K562 (cell line): ENCODE measurements around the gene TMEM121. TPM values are rescaled to one million over a fixed set of nuclear protein-coding genes. Genes with fewer than 3 reads are reported as not detected.

Source experiments
- ATAC-seq: fragments of 200-7000 bp; cut with Tn5 transposase; 3 replicates; pipeline ENCODE4 v1.9.1; 2020; ENCODE audit warnings: moderate library complexity
- BruUV-seq: library from RNA; stranded (reverse); fragments of 400-500 nt; replicated peaks from 2 replicates; lab custom pipeline; 2021; lab: Mats Ljungman, UMichigan
- CTCF ChIA-PET: fragments of 300-600 bp; formaldehyde crosslinking; extraction: SDS; loops from one replicate; lab custom pipeline; 2021; ENCODE audit warnings: low intra/inter-chr PET ratio; lab: Yijun Ruan, JAX
- POLR2A ChIA-PET: fragments of 300-600, 350-650 bp; sonication (Branson Sonifier 250); formaldehyde crosslinking; extraction: SDS; loops from one replicate; lab custom pipeline; 2021; ENCODE audit warnings: antibody characterized with exemption, inconsistent platforms; lab: Yijun Ruan, JAX
- DNase-seq, 4 experiments: peaks; one replicate each; pipeline versions ENCODE4 v3.0.0 to v3.0.0-alpha.2; 2011 to 2018; ENCODE audit warnings: low spot score in 3 of 4, mixed read lengths in 3 of 4; ENCODE audit errors: extremely low read depth in 1 of 4
- FAIRE-seq: peaks from 2 replicates; lab custom pipeline; 2011; peaks lifted over from hg19 to GRCh38; lab: Jason Lieb, UNC
- H2AFZ ChIP-seq: 2 replicates; pipeline ENCODE4 v1.6.0; 2011; ENCODE audit warnings: low read depth, low read length, control low read depth, inconsistent platforms
- H3K27ac ChIP-seq: fragments of 200-600 bp; 3 replicates; pipeline ENCODE4 v1.8.0; 2011; ENCODE audit warnings: low read depth, mild to moderate bottlenecking, control low read depth, inconsistent platforms, low read length, moderate library complexity, mixed read lengths; ENCODE audit errors: extremely low read depth
- H3K27me3 ChIP-seq, 2 experiments: fragments of 300-600 bp in 1 of 2; 2 replicates in 1 of 2; 3 replicates in 1 of 2; pipeline versions ENCODE4 v1.6.0 to v1.8.0; 2011; ENCODE audit warnings: inconsistent platforms in 2 of 2, low read length in 2 of 2, mild to moderate bottlenecking in 1 of 2, mixed read lengths in 1 of 2, moderate library complexity in 1 of 2; ENCODE audit not compliant: control insufficient read depth in 2 of 2, insufficient read depth in 2 of 2
- H3K36me3 ChIP-seq: fragments of 300-600 bp; 3 replicates; pipeline ENCODE4 v1.8.0; 2011; ENCODE audit warnings: mild to moderate bottlenecking, low read length, inconsistent platforms; ENCODE audit not compliant: control insufficient read depth, insufficient read depth
- H3K4me1 ChIP-seq, 2 experiments: fragments of 200-600 bp in 1 of 2; replicated peaks in 1 of 2; 2 replicates in 1 of 2; 3 replicates in 1 of 2; pipeline versions ENCODE4 v1.5.1 to v1.8.0; 2011; ENCODE audit warnings: inconsistent platforms in 2 of 2, low read length in 2 of 2, mild to moderate bottlenecking in 1 of 2, mixed read lengths in 1 of 2, moderate library complexity in 1 of 2; ENCODE audit not compliant: control insufficient read depth in 2 of 2, insufficient read depth in 2 of 2
- H3K4me2 ChIP-seq: 2 replicates; pipeline ENCODE4 v1.6.1; 2011; ENCODE audit warnings: low read length, control low read depth, inconsistent platforms, mixed read lengths; ENCODE audit not compliant: insufficient read depth
- H3K4me3 ChIP-seq: fragments of 200-600 bp; sonication (generic), shearing (Covaris generic); 2 replicates; pipeline ENCODE4 v1.5.1; 2016; ENCODE audit warnings: control low read depth, inconsistent platforms
- H3K79me2 ChIP-seq: fragments of 200-600 bp; 3 replicates; pipeline ENCODE4 v1.8.0; 2011; ENCODE audit warnings: low read length, inconsistent platforms; ENCODE audit not compliant: control insufficient read depth, insufficient read depth
- H3K9ac ChIP-seq, 2 experiments: 2 replicates each; pipeline versions ENCODE4 v1.6.0 to v1.6.1; 2011; ENCODE audit warnings: low read depth in 2 of 2, low read length in 2 of 2, control low read depth in 1 of 2, inconsistent platforms in 1 of 2, mild to moderate bottlenecking in 1 of 2, mixed read lengths in 1 of 2; ENCODE audit not compliant: insufficient read depth in 1 of 2
- H3K9me1 ChIP-seq: one replicate; pipeline ENCODE4 v1.6.0; 2011; ENCODE audit warnings: inconsistent platforms, mild to moderate bottlenecking, low read length, moderate library complexity; ENCODE audit not compliant: control insufficient read depth, insufficient read depth
- H3K9me3 ChIP-seq: replicated peaks from 2 replicates; pipeline ENCODE4 v1.5.1; 2011; ENCODE audit warnings: low read depth, low read length, inconsistent platforms; ENCODE audit not compliant: control insufficient read depth, insufficient read depth
- H4K20me1 ChIP-seq: replicated peaks from 2 replicates; pipeline ENCODE4 v1.6.1; 2011; ENCODE audit warnings: low read length, inconsistent platforms, mixed read lengths; ENCODE audit not compliant: control insufficient read depth, insufficient read depth
- PHTF2 ChIP-seq: fragments of 250-450 bp; sonication (Bioruptor Pico); IDR thresholded peaks from 2 replicates; pipeline ENCODE4 v1.5.0; 2021; ENCODE audit warnings: mild to moderate bottlenecking
- POLR2H ChIP-seq: IDR thresholded peaks from 2 replicates; pipeline ENCODE4 v1.6.1; 2016; ENCODE audit warnings: missing genetic modification characterization, low read depth, mild to moderate bottlenecking, control low read depth, missing compliant biosample characterization, moderate library complexity
- POU5F1 ChIP-seq: fragments of 150-350 bp; IDR thresholded peaks from 2 replicates; pipeline ENCODE4 v1.6.1; 2014; ENCODE audit warnings: borderline replicate concordance, low read length, low read depth, mild to moderate bottlenecking; ENCODE audit not compliant: partially characterized antibody
- RFX1 ChIP-seq: fragments of 450-650 bp; IDR thresholded peaks from 2 replicates; pipeline ENCODE4 v1.6.1; 2016; ENCODE audit warnings: mild to moderate bottlenecking, moderate library complexity
- ZNF445 ChIP-seq: fragments of 250-450 bp; sonication (Bioruptor Pico); IDR thresholded peaks from 2 replicates; pipeline ENCODE4 v1.4.0; 2020; ENCODE audit warnings: low read depth, mild to moderate bottlenecking, moderate library complexity
- WGBS: fragments of 100-300 bp; shearing (Covaris generic); methylation state at CpG from one replicate; pipeline ENCODE4 v1.1.6; 2016; ENCODE audit warnings: low coverage, mixed read lengths; ENCODE audit not compliant: insufficient coverage; ENCODE audit errors: missing lambda C conversion rate; 5-methylcytosine and 5-hydroxymethylcytosine counted together
- in situ Hi-C: fragments of 300-500 bp; cut with MboI; formaldehyde crosslinking; loops from 4 replicates; pipeline ENCODE4 v1.15.0; 2018; ENCODE audit warnings: inconsistent platforms, mixed read lengths
- intact Hi-C: fragments of 100-400 bp; cut with micrococcal nuclease; formaldehyde crosslinking; loops from 2 replicates; pipeline ENCODE4 v1.14.2; 2022
- polyA plus RNA-seq, 8 experiments: library from polyadenylated mRNA; depleted of rRNA in 4 of 8; stranded (reverse) in 5 of 8; unstranded in 3 of 8; fragments of >200 nt; fragmentation: Nextera tagmentation in 2 of 8; fragmentation: Illumina TruSeq in 1 of 8; extraction: Ambion mirVana in 2 of 8; extraction: Trizol in 1 of 8; gene quantifications; 2 replicates each; pipeline versions ENCODE4 v1.2.1 to v1.2.3, GENCODE V29; 2011 to 2014; ENCODE audit warnings: inconsistent platforms in 1 of 8, missing spikeins in 1 of 8
- total RNA-seq, 7 experiments: library from RNA; depleted of rRNA in 6 of 7; stranded (reverse); fragments of >200 nt in 6 of 7; fragmentation: Illumina TruSeq in 2 of 7; extraction: Trizol in 2 of 7; gene quantifications; 2 replicates each; pipeline versions ENCODE4 v1.2.1 to v1.2.3, GENCODE V29; 2011 to 2021; ENCODE audit warnings: low replicate concordance in 1 of 7

TMEM121 gene
- total and polyA plus RNA-seq, 9 of the 15 experiments (the other 6 are each of a cell fraction or from before 2014, with no cell fraction given), result 0.31 to 0.36 TPM; not detected in 7

DNA sequence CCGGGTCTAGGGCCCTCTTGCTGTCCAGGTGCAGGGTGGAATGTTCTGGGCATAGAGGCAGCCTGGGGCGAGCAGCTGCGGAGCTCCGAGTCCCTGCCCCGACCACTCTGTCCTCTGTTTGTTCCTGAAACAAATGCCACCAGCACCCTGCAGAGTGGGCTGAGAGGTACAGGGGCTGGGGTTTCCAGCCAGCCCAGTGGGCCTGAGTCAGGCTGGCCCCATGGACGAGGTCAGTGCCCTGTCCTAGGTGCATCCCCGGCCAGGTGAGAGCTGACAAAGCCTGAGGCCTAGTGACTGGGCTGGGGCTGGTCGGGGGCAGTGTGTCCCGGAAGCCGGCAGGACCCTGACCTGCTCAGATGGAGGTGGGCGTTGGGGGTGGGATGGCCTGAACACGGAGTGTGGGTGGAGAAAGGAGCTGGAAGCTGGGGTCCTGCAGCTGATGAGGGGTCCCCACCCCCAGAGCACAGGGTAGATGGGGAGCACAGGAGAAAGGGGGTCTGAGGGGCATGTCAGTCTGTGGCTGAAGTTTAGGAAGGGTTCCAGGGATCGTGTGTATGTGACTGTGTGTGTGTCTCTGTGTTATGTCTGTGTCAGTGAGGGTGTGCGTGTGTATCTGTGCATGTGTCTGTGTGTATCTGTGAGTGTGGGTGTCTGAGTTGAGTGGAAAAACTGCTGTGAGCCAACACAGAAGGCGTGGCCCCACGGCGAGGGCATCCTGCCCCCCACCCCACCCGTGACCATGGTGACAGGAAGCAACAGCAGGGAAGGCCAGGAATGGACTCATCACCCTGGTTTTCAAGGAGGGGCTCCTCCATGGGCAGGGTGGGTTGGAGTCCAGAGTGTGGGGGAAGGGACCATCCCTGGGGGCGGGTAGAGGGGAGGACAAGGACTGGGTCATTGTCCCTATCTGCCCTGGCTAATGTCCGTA is 42.0 kb upstream of the TMEM121 start:
- in situ Hi-C loops, result no loop called here
- ATAC-seq, result no peak
- no peaks in the 10 kb centered on the region for H3K79me2 ChIP-seq
- CTCF ChIA-PET, result no interaction called here
- TF ChIP-seq POU5F1 (no peak), RFX1 (peak; percentile 27; the same call in 1 of the 2 replicates), ZNF445 (CRISPR knock-in tag) (no peak), POLR2H (tag) (no peak), PHTF2 (CRISPR knock-in tag) (no peak)
- TF ChIP-seq, all 486 proteins: peak for 1
- FAIRE-seq, result no peak
- H4K20me1 ChIP-seq, result no peaks in the 10 kb centered on the region; the same call in 1 of the 2 replicates
- H3K36me3 ChIP-seq, result no peaks in the 10 kb centered on the region
- H3K4me3 ChIP-seq, result no peak overlapping the region
- no peak overlapping the region for H3K27ac ChIP-seq
- H3K9ac ChIP-seq, result peak overlapping the region in 1 of 2 experiments; percentile 52; a peak in 2 of 4 replicates
- 48% methylated on average over 18 of the region's 20 CpGs for WGBS
- no peaks in the 10 kb centered on the region for H3K9me1 ChIP-seq
- H2AFZ ChIP-seq, result no peak overlapping the region
- no peak overlapping the region for H3K4me2 ChIP-seq
- no TSS peak for BruUV-seq
- no peaks in the 10 kb centered on the region for H3K9me3 ChIP-seq
- POLR2A ChIA-PET, result interaction anchor here (0.5 kb wide), 1 partner anchor 10 kb away, joined by 3 read pairs; no protein-coding TSS in a partner anchor
- no peaks in the 10 kb centered on the region; a peak in 1 of 5 replicates for H3K27me3 ChIP-seq
- intact Hi-C loops, result no loop called here
- DNase-seq, result no peak
- peaks cover 12 to 95% of the 10 kb centered on the region in 2 experiments for H3K4me1 ChIP-seq
